SK-N-SH (cell line): ENCODE results near the gene MYH11. TPM values are rescaled to one million over a fixed set of nuclear protein-coding genes. Genes with fewer than 3 reads are reported as not detected.

ENCODE experiments used
- CTCF ChIA-PET: fragments of 300-600, 350-600 bp; formaldehyde crosslinking; extraction: SDS; loops from one replicate; lab custom pipeline; 2021; lab: Yijun Ruan, JAX
- POLR2A ChIA-PET: fragments of 350-600 bp; sonication (Branson Sonifier 250); formaldehyde crosslinking; extraction: SDS; loops from one replicate; lab custom pipeline; 2020; ENCODE audit warnings: antibody characterized with exemption, inconsistent platforms; lab: Yijun Ruan, JAX
- DNase-seq: peaks from one replicate; pipeline ENCODE4 v3.0.0; 2012
- H2AFZ ChIP-seq: fragments of 200-600 bp; sonication (generic); 2 replicates; pipeline ENCODE4 v1.8.1; 2016; ENCODE audit warnings: antibody characterized with exemption, mild to moderate bottlenecking, low read depth
- H3F3A ChIP-seq: fragments of 200-600 bp; sonication (generic); replicated peaks from 2 replicates; pipeline ENCODE3; 2016; ENCODE audit warnings: antibody characterized with exemption, mild to moderate bottlenecking; ENCODE audit not compliant: insufficient read depth
- H3K27ac ChIP-seq, 2 experiments: fragments of 200-500 bp in 1 of 2; fragments of 200-600 bp in 1 of 2; sonication (Bioruptor generic) in 1 of 2; sonication (generic), shearing (Covaris generic) in 1 of 2; 2 replicates each; pipeline versions ENCODE4 v1.5.1 to v1.6.1; 2014 to 2016; ENCODE audit warnings: low read depth in 2 of 2, inconsistent platforms in 1 of 2, low read length in 1 of 2, mild to moderate bottlenecking in 1 of 2, mixed read lengths in 1 of 2
- H3K27me3 ChIP-seq: fragments of 200-600 bp; sonication (generic), shearing (Covaris generic); 2 replicates; pipeline ENCODE4 v1.6.1; 2016; ENCODE audit warnings: mixed run types; ENCODE audit not compliant: insufficient read depth
- H3K36me3 ChIP-seq, 2 experiments: fragments of 200-500 bp in 1 of 2; fragments of 200-600 bp in 1 of 2; sonication (Bioruptor generic) in 1 of 2; sonication (generic) in 1 of 2; replicated peaks in 1 of 2; 2 replicates each; pipeline versions ENCODE3 to v1.5.1; 2014 to 2016; ENCODE audit warnings: low read length in 1 of 2, mild to moderate bottlenecking in 1 of 2; ENCODE audit not compliant: insufficient read depth in 2 of 2, control insufficient read depth in 1 of 2
- H3K4me1 ChIP-seq, 2 experiments: fragments of 200-500 bp in 1 of 2; fragments of 200-600 bp in 1 of 2; sonication (Bioruptor generic) in 1 of 2; sonication (generic), shearing (Covaris generic) in 1 of 2; 2 replicates each; pipeline versions ENCODE4 v1.5.1 to v1.6.1; 2014 to 2016; ENCODE audit warnings: low read depth in 1 of 2, low read length in 1 of 2, mixed run types in 1 of 2; ENCODE audit not compliant: insufficient read depth in 2 of 2, control insufficient read depth in 1 of 2
- H3K4me2 ChIP-seq: fragments of 200-600 bp; sonication (generic), shearing (Covaris generic); 2 replicates; pipeline ENCODE4 v1.6.1; 2017; ENCODE audit warnings: mixed run types
- H3K4me3 ChIP-seq, 2 experiments: fragments of 200-500 bp in 1 of 2; fragments of 200-600 bp in 1 of 2; sonication (Bioruptor generic) in 1 of 2; sonication (generic), shearing (Covaris generic) in 1 of 2; 2 replicates each; pipeline versions ENCODE4 v1.5.1 to v1.8.1; 2014 to 2016; ENCODE audit warnings: low read depth in 2 of 2, inconsistent platforms in 1 of 2, low read length in 1 of 2, mild to moderate bottlenecking in 1 of 2, mixed read lengths in 1 of 2, moderate library complexity in 1 of 2
- H3K79me2 ChIP-seq: fragments of 200-600 bp; sonication (generic); 2 replicates; pipeline ENCODE4 v1.8.1; 2017; ENCODE audit warnings: mild to moderate bottlenecking; ENCODE audit not compliant: insufficient read depth
- H3K9ac ChIP-seq: fragments of 200-600 bp; sonication (generic); 2 replicates; pipeline ENCODE4 v1.6.1; 2017; ENCODE audit warnings: mixed run types
- H3K9me2 ChIP-seq: fragments of 200-600 bp; sonication (generic); 2 replicates; pipeline ENCODE4 v1.6.1; 2017; ENCODE audit warnings: mixed run types
- H3K9me3 ChIP-seq: fragments of 200-600 bp; sonication (generic); 2 replicates; pipeline ENCODE4 v1.6.1; 2017; ENCODE audit warnings: mixed run types, mild to moderate bottlenecking, moderate library complexity
- H4K20me1 ChIP-seq: fragments of 200-600 bp; sonication (generic); 2 replicates; pipeline ENCODE4 v1.6.1; 2017; ENCODE audit warnings: mild to moderate bottlenecking, mixed run types; ENCODE audit not compliant: insufficient read depth
- EP300 ChIP-seq, 2 experiments: IDR thresholded peaks; 2 replicates each; pipeline versions ENCODE4 v1.4.0 to v1.6.1; 2012; ENCODE audit warnings: borderline replicate concordance in 1 of 2, low read depth in 1 of 2, low read length in 1 of 2
- FOXJ3 ChIP-seq: sonication (generic); formaldehyde crosslinking; IDR thresholded peaks from 2 replicates; pipeline ENCODE4 v1.5.1; 2020; ENCODE audit warnings: mild to moderate bottlenecking, missing genetic modification reagents
- GATA2 ChIP-seq: sonication (generic); formaldehyde crosslinking; IDR thresholded peaks from 2 replicates; pipeline ENCODE4 v1.5.0; 2020; ENCODE audit warnings: mild to moderate bottlenecking, missing genetic modification reagents
- MAX ChIP-seq: IDR thresholded peaks from 2 replicates; pipeline ENCODE4 v1.4.0; 2012; ENCODE audit warnings: low read depth
- NRF1 ChIP-seq: IDR thresholded peaks from 2 replicates; pipeline ENCODE4 v1.6.1; 2012; ENCODE audit warnings: low read depth, mild to moderate bottlenecking, low read length
- RAD21 ChIP-seq: IDR thresholded peaks from 2 replicates; pipeline ENCODE4 v1.6.1; 2012; ENCODE audit warnings: mild to moderate bottlenecking, low read length
- TAF1 ChIP-seq: IDR thresholded peaks from 2 replicates; pipeline ENCODE4 v1.6.1; 2012; ENCODE audit warnings: low read depth, mild to moderate bottlenecking, low read length, moderate library complexity, borderline replicate concordance
- TCF12 ChIP-seq: IDR thresholded peaks from 2 replicates; pipeline ENCODE4 v1.4.0; 2012
- YY1 ChIP-seq: IDR thresholded peaks from 2 replicates; pipeline ENCODE4 v1.4.0; 2012; ENCODE audit warnings: low read depth, mild to moderate bottlenecking
- WGBS: methylation state at CpG from one replicate; pipeline ENCODE4 v1.1.6; 2017; ENCODE audit warnings: low lambda C conversion rate; 5-methylcytosine and 5-hydroxymethylcytosine counted together
- polyA plus RNA-seq, 3 experiments: library from polyadenylated mRNA; depleted of rRNA; stranded (reverse); fragments of >200 nt; gene quantifications; 2 replicates each; pipeline ENCODE4 v1.2.3, GENCODE V29; 2012
- TF ChIP-seq, protein P1 (sequence below): IDR thresholded peaks from 2 replicates; pipeline ENCODE4 v1.6.1; 2012; ENCODE audit warnings: mild to moderate bottlenecking, low read depth, low read length, moderate library complexity
- TF ChIP-seq, protein P2 (sequence below): fragments of 150-350 bp; IDR thresholded peaks from 2 replicates; pipeline ENCODE4 v1.6.1; 2016; ENCODE audit warnings: mild to moderate bottlenecking, low read depth, low read length
- TF ChIP-seq, protein P3 (sequence below): IDR thresholded peaks from 2 replicates; pipeline ENCODE4; 2012

The MYH11 gene
- polyA plus RNA-seq, 1 of the 3 experiments (the other 2 are of a cell fraction), result 0.02 TPM

- H3K27me3 ChIP-seq, result no peaks in the 10 kb centered on the region
- ChIA-PET POLR2A (no interaction called here), CTCF (interaction anchor here (1.0 kb wide), 1 partner anchor 45 kb away, joined by 3 read pairs; no protein-coding TSS in a partner anchor)
- WGBS, result 96% methylated on average over 5 of the region's 5 CpGs
- H3K4me1 ChIP-seq, result no peaks in the 10 kb centered on the region
- H3K4me2 ChIP-seq, result no peak overlapping the region
- H2AFZ ChIP-seq, result no peak overlapping the region
- H3K79me2 ChIP-seq, result peaks cover 100% of the 10 kb centered on the region
- no peak overlapping the region for H3K4me3 ChIP-seq
- no peak for DNase-seq
- no peaks in the 10 kb centered on the region for H3K36me3 ChIP-seq
- TF ChIP-seq, protein P1, sequence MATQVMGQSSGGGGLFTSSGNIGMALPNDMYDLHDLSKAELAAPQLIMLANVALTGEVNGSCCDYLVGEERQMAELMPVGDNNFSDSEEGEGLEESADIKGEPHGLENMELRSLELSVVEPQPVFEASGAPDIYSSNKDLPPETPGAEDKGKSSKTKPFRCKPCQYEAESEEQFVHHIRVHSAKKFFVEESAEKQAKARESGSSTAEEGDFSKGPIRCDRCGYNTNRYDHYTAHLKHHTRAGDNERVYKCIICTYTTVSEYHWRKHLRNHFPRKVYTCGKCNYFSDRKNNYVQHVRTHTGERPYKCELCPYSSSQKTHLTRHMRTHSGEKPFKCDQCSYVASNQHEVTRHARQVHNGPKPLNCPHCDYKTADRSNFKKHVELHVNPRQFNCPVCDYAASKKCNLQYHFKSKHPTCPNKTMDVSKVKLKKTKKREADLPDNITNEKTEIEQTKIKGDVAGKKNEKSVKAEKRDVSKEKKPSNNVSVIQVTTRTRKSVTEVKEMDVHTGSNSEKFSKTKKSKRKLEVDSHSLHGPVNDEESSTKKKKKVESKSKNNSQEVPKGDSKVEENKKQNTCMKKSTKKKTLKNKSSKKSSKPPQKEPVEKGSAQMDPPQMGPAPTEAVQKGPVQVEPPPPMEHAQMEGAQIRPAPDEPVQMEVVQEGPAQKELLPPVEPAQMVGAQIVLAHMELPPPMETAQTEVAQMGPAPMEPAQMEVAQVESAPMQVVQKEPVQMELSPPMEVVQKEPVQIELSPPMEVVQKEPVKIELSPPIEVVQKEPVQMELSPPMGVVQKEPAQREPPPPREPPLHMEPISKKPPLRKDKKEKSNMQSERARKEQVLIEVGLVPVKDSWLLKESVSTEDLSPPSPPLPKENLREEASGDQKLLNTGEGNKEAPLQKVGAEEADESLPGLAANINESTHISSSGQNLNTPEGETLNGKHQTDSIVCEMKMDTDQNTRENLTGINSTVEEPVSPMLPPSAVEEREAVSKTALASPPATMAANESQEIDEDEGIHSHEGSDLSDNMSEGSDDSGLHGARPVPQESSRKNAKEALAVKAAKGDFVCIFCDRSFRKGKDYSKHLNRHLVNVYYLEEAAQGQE, result no peak
- TF ChIP-seq TAF1, result no peak
- no peak for TF ChIP-seq TCF12
- no peak for TF ChIP-seq RAD21
- TF ChIP-seq FOXJ3 (CRISPR knock-in tag), result no peak
- TF ChIP-seq, protein P2, sequence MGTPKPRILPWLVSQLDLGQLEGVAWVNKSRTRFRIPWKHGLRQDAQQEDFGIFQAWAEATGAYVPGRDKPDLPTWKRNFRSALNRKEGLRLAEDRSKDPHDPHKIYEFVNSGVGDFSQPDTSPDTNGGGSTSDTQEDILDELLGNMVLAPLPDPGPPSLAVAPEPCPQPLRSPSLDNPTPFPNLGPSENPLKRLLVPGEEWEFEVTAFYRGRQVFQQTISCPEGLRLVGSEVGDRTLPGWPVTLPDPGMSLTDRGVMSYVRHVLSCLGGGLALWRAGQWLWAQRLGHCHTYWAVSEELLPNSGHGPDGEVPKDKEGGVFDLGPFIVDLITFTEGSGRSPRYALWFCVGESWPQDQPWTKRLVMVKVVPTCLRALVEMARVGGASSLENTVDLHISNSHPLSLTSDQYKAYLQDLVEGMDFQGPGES, result no peak
- TF ChIP-seq EP300 (IDR thresholded peaks at IDR 0.05; ENCODE audit: borderline replicate concordance in 1 of 2, low read depth in 1 of 2, low read length in 1 of 2), result no peak
- TF ChIP-seq GATA2 (CRISPR knock-in tag), result no peak
- no peak for TF ChIP-seq YY1
- no peak for TF ChIP-seq NRF1
- TF ChIP-seq, protein P3, sequence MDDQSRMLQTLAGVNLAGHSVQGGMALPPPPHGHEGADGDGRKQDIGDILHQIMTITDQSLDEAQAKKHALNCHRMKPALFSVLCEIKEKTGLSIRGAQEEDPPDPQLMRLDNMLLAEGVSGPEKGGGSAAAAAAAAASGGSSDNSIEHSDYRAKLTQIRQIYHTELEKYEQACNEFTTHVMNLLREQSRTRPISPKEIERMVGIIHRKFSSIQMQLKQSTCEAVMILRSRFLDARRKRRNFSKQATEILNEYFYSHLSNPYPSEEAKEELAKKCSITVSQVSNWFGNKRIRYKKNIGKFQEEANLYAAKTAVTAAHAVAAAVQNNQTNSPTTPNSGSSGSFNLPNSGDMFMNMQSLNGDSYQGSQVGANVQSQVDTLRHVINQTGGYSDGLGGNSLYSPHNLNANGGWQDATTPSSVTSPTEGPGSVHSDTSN, result no peak
- no peak for TF ChIP-seq MAX
- peaks cover 18% of the 10 kb centered on the region; the same call in 1 of the 2 replicates for H4K20me1 ChIP-seq
- H3F3A ChIP-seq, result no peaks in the 10 kb centered on the region
- no peak overlapping the region for H3K9ac ChIP-seq
- H3K27ac ChIP-seq, result no peak overlapping the region
- no peaks in the 10 kb centered on the region for H3K9me2 ChIP-seq
- H3K9me3 ChIP-seq, result no peaks in the 10 kb centered on the region
These were observed 198.3 kb downstream of the MYH11 start for GRCh38 chr16:15658556-15658955.
